Neuronal stem cell (in vitro differentiated cells): ENCODE measurements around the gene RDH11. TPM values are rescaled to one million over a fixed set of nuclear protein-coding genes. Genes with fewer than 3 reads are reported as not detected.

Experiments used
- DNase-seq: peaks from one replicate; pipeline ENCODE4 v3.0.0-alpha.2; 2013; ENCODE audit warnings: low spot score
- H2AFZ ChIP-seq: one replicate; pipeline ENCODE4 v1.6.1; 2013; ENCODE audit warnings: mild to moderate bottlenecking, low read length, inconsistent platforms
- H2AK5ac ChIP-seq: 2 replicates; pipeline ENCODE4 v1.6.1; 2013; ENCODE audit warnings: low read depth, mild to moderate bottlenecking, inconsistent platforms, low read length, moderate library complexity, mixed read lengths
- H2BK120ac ChIP-seq: 2 replicates; pipeline ENCODE4 v1.6.1; 2013; ENCODE audit warnings: low read depth, mild to moderate bottlenecking, inconsistent platforms, low read length, moderate library complexity, mixed read lengths
- H2BK12ac ChIP-seq: one replicate; pipeline ENCODE4 v1.6.1; 2013; ENCODE audit warnings: low read length, inconsistent platforms
- H2BK15ac ChIP-seq: 2 replicates; pipeline ENCODE4 v1.6.1; 2013; ENCODE audit warnings: mild to moderate bottlenecking, low read length, inconsistent platforms, mixed read lengths
- H2BK5ac ChIP-seq: one replicate; pipeline ENCODE4 v1.6.1; 2013; ENCODE audit warnings: inconsistent platforms, mild to moderate bottlenecking, low read length, moderate library complexity
- H3K14ac ChIP-seq: one replicate; pipeline ENCODE4 v1.6.1; 2013; ENCODE audit warnings: low read length, inconsistent platforms
- H3K18ac ChIP-seq: 2 replicates; pipeline ENCODE4 v1.6.1; 2013; ENCODE audit warnings: low read length, inconsistent platforms
- H3K23ac ChIP-seq: 2 replicates; pipeline ENCODE4 v1.6.1; 2013; ENCODE audit warnings: low read depth, mild to moderate bottlenecking, mixed read lengths, low read length, inconsistent platforms; ENCODE audit not compliant: poor library complexity
- H3K27ac ChIP-seq: replicated peaks from 3 replicates; pipeline ENCODE4 v1.5.1; 2013; ENCODE audit warnings: low read length, inconsistent platforms
- H3K27me3 ChIP-seq, 3 experiments: 2 replicates each; pipeline ENCODE4 v1.6.1; 2013; ENCODE audit warnings: low read length in 3 of 3, mild to moderate bottlenecking in 2 of 3, inconsistent platforms in 1 of 3, low read depth in 1 of 3, mixed read lengths in 1 of 3, moderate library complexity in 1 of 3; ENCODE audit not compliant: control insufficient read depth in 3 of 3, insufficient read depth in 3 of 3
- H3K36me3 ChIP-seq, 2 donors: replicated peaks in 1 of 2; 2 replicates each; pipeline ENCODE4 v1.6.1; 2013; ENCODE audit warnings: low read length in 2 of 2; ENCODE audit not compliant: control insufficient read depth in 2 of 2, insufficient read depth in 2 of 2
- H3K4ac ChIP-seq: 2 replicates; pipeline ENCODE4 v1.6.1; 2013; ENCODE audit warnings: inconsistent platforms, mild to moderate bottlenecking, low read length, moderate library complexity
- H3K4me1 ChIP-seq, 2 donors: 1 replicate in 1 of 2; 2 replicates in 1 of 2; pipeline ENCODE4 v1.6.1; 2013; ENCODE audit warnings: low read length in 2 of 2, low read depth in 1 of 2; ENCODE audit not compliant: control insufficient read depth in 2 of 2, insufficient read depth in 1 of 2
- H3K4me2 ChIP-seq: one replicate; pipeline ENCODE4 v1.6.1; 2013; ENCODE audit warnings: mild to moderate bottlenecking, low read length, inconsistent platforms; ENCODE audit not compliant: insufficient read depth, poor library complexity, severe bottlenecking
- H3K4me3 ChIP-seq, 2 donors: 2 replicates each; pipeline ENCODE4 v1.5.1; 2013; ENCODE audit warnings: low read length in 2 of 2, mild to moderate bottlenecking in 2 of 2, inconsistent platforms in 1 of 2, moderate library complexity in 1 of 2
- H3K79me1 ChIP-seq: one replicate; pipeline ENCODE4 v1.6.1; 2013; ENCODE audit warnings: low read depth, mild to moderate bottlenecking, inconsistent platforms, low read length, moderate library complexity
- H3K9ac ChIP-seq: one replicate; pipeline ENCODE4 v1.6.1; 2013; ENCODE audit warnings: mild to moderate bottlenecking, low read depth, low read length, inconsistent platforms; ENCODE audit not compliant: poor library complexity
- H3K9me3 ChIP-seq, 2 donors: replicated peaks in 1 of 2; 2 replicates each; pipeline versions ENCODE3 to v1.6.1; 2013; ENCODE audit warnings: low read length in 2 of 2, mild to moderate bottlenecking in 2 of 2, inconsistent platforms in 1 of 2, low read depth in 1 of 2, mixed read lengths in 1 of 2, moderate library complexity in 1 of 2; ENCODE audit not compliant: control insufficient read depth in 2 of 2, insufficient read depth in 1 of 2
- H4K8ac ChIP-seq: one replicate; pipeline ENCODE4 v1.6.1; 2013; ENCODE audit warnings: low read depth, mild to moderate bottlenecking, inconsistent platforms, low read length, moderate library complexity
- H4K91ac ChIP-seq: one replicate; pipeline ENCODE4 v1.6.1; 2013; ENCODE audit warnings: low read length, low read depth, mild to moderate bottlenecking, inconsistent platforms; ENCODE audit not compliant: poor library complexity
- WGBS, 2 donors: extraction: QIAGEN DNeasy Blood & Tissue Kit; methylation state at CpG; one replicate each; pipeline ENCODE4 v1.1.7; 2013; ENCODE audit warnings: missing lambda C conversion rate in 2 of 2, mixed read lengths in 1 of 2; ENCODE audit not compliant: insufficient read length in 2 of 2, insufficient replicate concordance in 1 of 2; ENCODE audit errors: extremely low coverage in 2 of 2; 5-methylcytosine and 5-hydroxymethylcytosine counted together
- polyA plus RNA-seq, 2 experiments: library from polyadenylated mRNA; stranded (reverse); fragments of 200-250 nt; gene quantifications; one replicate each; pipeline ENCODE4 v1.2.3, GENCODE V29; 2013

Gene RDH11, protein sequence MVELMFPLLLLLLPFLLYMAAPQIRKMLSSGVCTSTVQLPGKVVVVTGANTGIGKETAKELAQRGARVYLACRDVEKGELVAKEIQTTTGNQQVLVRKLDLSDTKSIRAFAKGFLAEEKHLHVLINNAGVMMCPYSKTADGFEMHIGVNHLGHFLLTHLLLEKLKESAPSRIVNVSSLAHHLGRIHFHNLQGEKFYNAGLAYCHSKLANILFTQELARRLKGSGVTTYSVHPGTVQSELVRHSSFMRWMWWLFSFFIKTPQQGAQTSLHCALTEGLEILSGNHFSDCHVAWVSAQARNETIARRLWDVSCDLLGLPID
- polyA plus RNA-seq (2013, experiment 1 of 2) = 85.1 TPM
- polyA plus RNA-seq (2013, experiment 2 of 2) = 88.7 TPM

DNA sequence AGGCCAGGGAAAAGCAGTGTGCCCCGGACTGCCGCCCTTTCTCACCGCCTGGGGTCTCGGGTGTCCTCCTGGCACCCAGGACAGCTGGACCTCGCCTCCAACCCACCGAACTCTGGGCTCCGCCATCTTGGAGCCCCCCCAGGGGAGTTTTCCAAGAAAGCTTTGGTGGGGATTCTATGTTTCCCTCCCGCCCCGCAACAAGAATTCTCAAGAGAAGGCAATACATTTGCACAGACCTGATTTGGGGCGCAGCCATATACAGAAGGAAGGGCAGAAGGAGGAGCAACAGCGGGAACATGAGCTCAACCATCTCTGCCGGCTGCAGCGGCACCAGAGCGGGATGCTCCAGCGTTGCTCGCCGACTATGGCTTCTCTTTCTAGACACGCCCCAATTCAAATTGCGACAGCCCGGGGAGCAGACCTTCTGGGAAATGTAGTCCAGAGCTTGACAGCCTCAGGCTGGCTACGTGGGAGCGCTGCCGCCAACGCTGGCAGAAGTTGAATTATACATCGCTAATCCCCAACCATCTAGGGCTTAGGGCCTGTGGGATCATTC lies at the start of gene RDH11:
RDH11 (minus strand) TSS at position 371 of the 556 bp plus-strand sequence; CDS start at position 310, 61 bp downstream.
- Histone ChIP-seq H3K27me3 (peaks cover 0 to 15% (median 0%) of the 10 kb centered on the region in 3 experiments), H2BK15ac (no peak within 1 kb of the TSS), H3K27ac (peak within 1 kb of the TSS; percentile 70), H2AFZ (peak within 1 kb of the TSS; percentile 79), H3K4me1 (peaks cover 0 to 5% of the 10 kb centered on the region in 2 donors), H3K4me2 (peak within 1 kb of the TSS; percentile 79), H3K23ac (peak within 1 kb of the TSS; percentile 82), H2AK5ac (peak within 1 kb of the TSS; percentile 25), H2BK120ac (no peak within 1 kb of the TSS), H3K4me3 (peak within 1 kb of the TSS; percentile 61 to 90), H4K8ac (no peak within 1 kb of the TSS), H2BK5ac (peak within 1 kb of the TSS; percentile 79), H3K79me1 (peaks cover 2% of the 10 kb centered on the region), H3K9ac (peak within 1 kb of the TSS; percentile 88), H3K36me3 (peaks cover 17 to 36% of the 10 kb centered on the region in 2 donors), H3K9me3 (no peaks in the 10 kb centered on the region), H4K91ac (no peak within 1 kb of the TSS), H3K4ac (no peak within 1 kb of the TSS), H3K18ac (peak within 1 kb of the TSS; percentile 96), H3K14ac (no peak within 1 kb of the TSS), H2BK12ac (no peak within 1 kb of the TSS)
- DNase-seq = peak; percentile 82
- no CpG with 5 or more reads among the region's 25 CpGs for WGBS, 2 donors

DNA sequence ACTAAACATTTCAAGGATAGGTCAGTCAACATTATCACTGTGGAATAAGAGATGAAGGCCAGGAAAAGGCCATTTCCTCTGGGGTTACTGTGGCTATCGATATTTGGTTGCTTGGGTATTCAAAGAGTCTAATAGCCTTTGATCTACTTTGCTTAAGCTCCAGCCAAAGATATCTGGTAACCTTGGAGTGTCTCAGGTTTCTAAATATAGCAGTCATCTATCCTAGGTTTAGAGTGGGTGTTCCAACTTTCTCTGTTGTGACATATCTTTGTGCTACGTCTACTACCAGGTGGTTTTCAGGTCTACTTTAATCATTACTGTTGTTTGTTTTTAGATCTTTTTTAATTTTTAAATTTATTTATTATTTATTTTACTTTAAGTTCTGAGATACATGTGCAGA lies 48.5 kb upstream of the RDH11 start:
- no CpG with 5 or more reads among the region's 2 CpGs for WGBS, 2 donors
- no peak overlapping the region for H2AFZ ChIP-seq
- H3K36me3 ChIP-seq = peaks cover 10 to 17% of the 10 kb centered on the region in 2 donors
- H3K9me3 ChIP-seq = no peaks in the 10 kb centered on the region
- H3K23ac ChIP-seq = no peak overlapping the region
- no peak overlapping the region for H2BK120ac ChIP-seq
- H3K9ac ChIP-seq = no peak overlapping the region
- H3K4me2 ChIP-seq = no peak overlapping the region
- no peak overlapping the region for H2BK15ac ChIP-seq
- no peak overlapping the region for H2AK5ac ChIP-seq
- no peak overlapping the region for H2BK5ac ChIP-seq
- no peak for DNase-seq
- H3K14ac ChIP-seq = no peak overlapping the region
- H3K4me1 ChIP-seq = no peaks in the 10 kb centered on the region
- H2BK12ac ChIP-seq = no peak overlapping the region
- no peak overlapping the region for H3K4me3 ChIP-seq
- no peaks in the 10 kb centered on the region for H3K79me1 ChIP-seq
- no peak overlapping the region for H3K4ac ChIP-seq
- H3K27me3 ChIP-seq = no peaks in the 10 kb centered on the region
- no peak overlapping the region for H4K91ac ChIP-seq
- no peak overlapping the region for H3K27ac ChIP-seq
- no peak overlapping the region for H4K8ac ChIP-seq
- no peak overlapping the region for H3K18ac ChIP-seq

DNA sequence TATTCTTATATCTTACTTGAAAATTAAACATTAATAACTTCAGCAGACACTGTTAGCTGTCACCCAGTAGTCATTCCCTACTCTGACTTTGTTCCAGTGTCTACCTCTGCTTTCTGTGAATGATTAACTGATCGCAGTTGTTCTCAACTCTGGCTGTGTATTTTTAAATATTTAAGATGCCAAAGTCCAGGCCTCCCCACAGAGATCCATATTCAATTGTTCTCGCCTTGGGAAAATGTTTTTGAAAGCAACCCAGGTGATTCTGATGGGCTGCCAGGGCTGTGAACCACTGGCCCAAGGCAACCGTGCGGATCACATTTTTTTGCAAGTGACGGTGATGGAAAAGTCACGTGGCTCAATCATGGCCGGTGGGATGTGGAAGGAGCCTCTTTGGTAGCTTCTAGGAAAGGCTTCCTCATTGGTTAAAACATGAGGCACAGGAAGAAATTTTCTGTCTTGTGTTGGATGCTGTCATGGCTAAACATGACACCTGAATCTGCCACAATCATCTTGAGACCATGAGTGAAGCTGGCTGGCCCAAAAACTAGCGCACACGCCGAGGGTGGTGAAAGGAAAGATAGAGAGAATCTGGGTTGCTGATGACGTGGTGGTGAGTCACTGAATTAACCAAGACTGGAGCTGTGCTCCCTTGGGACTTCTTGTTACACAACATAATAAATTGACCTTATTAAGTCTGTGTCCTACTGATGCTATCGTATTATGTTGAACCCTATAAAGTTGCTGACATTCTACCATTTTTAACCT lies 43.4 kb upstream of the RDH11 start:
- Histone ChIP-seq H3K36me3 (no peaks in the 10 kb centered on the region), H2BK15ac (no peak overlapping the region), H3K4ac (no peak overlapping the region), H4K8ac (no peak overlapping the region), H2BK12ac (no peak overlapping the region), H3K9me3 (no peaks in the 10 kb centered on the region), H3K27me3 (no peaks in the 10 kb centered on the region), H3K18ac (no peak overlapping the region), H2AFZ (peak overlapping the region; percentile 53), H3K9ac (no peak overlapping the region), H3K4me1 (no peaks in the 10 kb centered on the region), H3K23ac (no peak overlapping the region), H3K4me2 (no peak overlapping the region), H3K4me3 (no peak overlapping the region), H2BK120ac (no peak overlapping the region), H2AK5ac (no peak overlapping the region), H4K91ac (no peak overlapping the region), H3K27ac (no peak overlapping the region), H3K79me1 (no peaks in the 10 kb centered on the region), H2BK5ac (no peak overlapping the region), H3K14ac (no peak overlapping the region)
- no CpG with 5 or more reads among the region's 12 CpGs for WGBS, 2 donors
- no peak for DNase-seq

DNA sequence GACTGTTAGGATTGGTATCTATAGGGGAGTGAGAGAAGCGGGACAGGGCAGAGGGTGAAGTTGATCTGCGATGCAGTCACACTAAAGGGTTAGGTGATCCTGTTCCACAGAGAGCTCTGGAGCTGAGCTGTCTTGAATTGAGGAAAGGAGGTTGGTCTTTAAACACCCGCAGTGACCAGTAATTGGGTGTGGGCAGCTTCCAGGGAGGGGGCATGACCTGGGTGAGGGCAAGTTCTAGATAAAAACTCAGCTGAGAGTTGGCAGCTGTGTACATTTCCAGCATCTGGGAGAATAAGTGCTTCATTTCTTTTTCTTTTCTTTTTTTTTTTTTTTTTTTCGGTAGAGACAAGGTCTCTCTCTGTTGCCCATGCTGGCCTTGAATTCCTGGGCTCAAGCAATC lies 41.2 kb upstream of the RDH11 start:
- H3K23ac ChIP-seq = no peak overlapping the region
- no peaks in the 10 kb centered on the region for H3K27me3 ChIP-seq
- H2BK120ac ChIP-seq = no peak overlapping the region
- peaks cover 0 to 3% of the 10 kb centered on the region in 2 donors for H3K4me1 ChIP-seq
- no peak overlapping the region for H2BK12ac ChIP-seq
- no peak overlapping the region for H3K9ac ChIP-seq
- H2BK15ac ChIP-seq = no peak overlapping the region
- H3K79me1 ChIP-seq = no peaks in the 10 kb centered on the region
- H3K9me3 ChIP-seq = no peaks in the 10 kb centered on the region
- WGBS, 2 donors = no CpG with 5 or more reads among the region's 4 CpGs
- no peak overlapping the region for H2BK5ac ChIP-seq
- no peak overlapping the region for H3K18ac ChIP-seq
- no peak overlapping the region for H4K8ac ChIP-seq
- no peaks in the 10 kb centered on the region for H3K36me3 ChIP-seq
- no peak overlapping the region for H2AFZ ChIP-seq
- no peak overlapping the region for H3K4ac ChIP-seq
- no peak overlapping the region for H3K27ac ChIP-seq
- no peak for DNase-seq
- H4K91ac ChIP-seq = no peak overlapping the region
- no peak overlapping the region for H3K4me3 ChIP-seq
- no peak overlapping the region for H3K4me2 ChIP-seq
- no peak overlapping the region for H2AK5ac ChIP-seq
- no peak overlapping the region for H3K14ac ChIP-seq
